Measurements from ENCODE around the gene SLC6A18.

SLC6A18 gene

GRCh38 chr5:1185629-1186350, 39.4 kb upstream of the SLC6A18 start:
- TF ChIP-seq, protein P1, sequence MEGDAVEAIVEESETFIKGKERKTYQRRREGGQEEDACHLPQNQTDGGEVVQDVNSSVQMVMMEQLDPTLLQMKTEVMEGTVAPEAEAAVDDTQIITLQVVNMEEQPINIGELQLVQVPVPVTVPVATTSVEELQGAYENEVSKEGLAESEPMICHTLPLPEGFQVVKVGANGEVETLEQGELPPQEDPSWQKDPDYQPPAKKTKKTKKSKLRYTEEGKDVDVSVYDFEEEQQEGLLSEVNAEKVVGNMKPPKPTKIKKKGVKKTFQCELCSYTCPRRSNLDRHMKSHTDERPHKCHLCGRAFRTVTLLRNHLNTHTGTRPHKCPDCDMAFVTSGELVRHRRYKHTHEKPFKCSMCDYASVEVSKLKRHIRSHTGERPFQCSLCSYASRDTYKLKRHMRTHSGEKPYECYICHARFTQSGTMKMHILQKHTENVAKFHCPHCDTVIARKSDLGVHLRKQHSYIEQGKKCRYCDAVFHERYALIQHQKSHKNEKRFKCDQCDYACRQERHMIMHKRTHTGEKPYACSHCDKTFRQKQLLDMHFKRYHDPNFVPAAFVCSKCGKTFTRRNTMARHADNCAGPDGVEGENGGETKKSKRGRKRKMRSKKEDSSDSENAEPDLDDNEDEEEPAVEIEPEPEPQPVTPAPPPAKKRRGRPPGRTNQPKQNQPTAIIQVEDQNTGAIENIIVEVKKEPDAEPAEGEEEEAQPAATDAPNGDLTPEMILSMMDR (IDR thresholded peaks at IDR 0.05) = no peak

DNA sequence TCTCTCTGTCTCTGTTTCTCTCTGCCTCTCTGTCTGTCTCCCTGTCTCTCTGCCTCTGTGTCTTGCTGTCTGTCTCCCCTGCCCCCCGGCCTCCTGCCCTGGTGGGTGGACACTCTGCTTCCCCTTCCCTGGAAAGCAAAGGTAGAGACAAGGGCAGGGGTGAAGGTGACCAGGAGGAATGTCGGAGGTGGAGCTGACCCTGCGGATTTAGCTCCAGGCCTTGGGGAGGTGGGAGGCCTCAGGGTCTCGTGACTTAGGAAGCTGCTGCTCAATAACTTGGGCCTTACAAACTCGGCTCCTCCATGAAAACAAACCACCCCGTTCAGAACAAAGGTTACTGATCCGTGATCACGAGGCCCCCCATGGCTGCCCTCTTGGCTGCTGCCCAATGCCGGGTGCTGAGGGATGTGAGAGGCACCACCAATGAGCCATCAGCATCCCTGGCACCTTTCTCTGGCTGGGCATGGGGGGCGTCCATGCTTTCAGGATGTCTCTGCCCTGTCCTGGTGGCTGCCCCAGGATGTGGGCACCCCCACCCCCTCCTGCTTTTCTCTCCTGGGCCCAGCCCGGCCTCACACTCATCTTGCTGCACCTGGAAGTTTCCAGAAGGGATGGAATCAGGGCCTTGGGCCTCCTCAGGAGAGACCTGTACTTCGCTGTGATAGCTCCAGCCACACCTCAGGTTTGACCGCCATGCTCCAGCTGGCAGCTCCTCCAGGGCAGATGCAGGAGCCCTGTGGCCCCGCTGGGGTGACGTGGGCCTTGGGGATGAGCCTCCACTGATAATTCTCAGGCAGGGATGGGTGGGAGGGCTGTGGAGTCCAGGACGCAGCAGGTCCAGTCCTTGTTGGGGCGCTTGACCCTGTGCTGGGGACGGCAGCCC, 38.6 kb upstream of the SLC6A18 start:
- no peak overlapping the region for H3K27ac ChIP-seq
- H3K9me3 ChIP-seq = no peaks in the 10 kb centered on the region
- no peaks in the 10 kb centered on the region for H3K36me3 ChIP-seq
- TF ChIP-seq, protein P1 (IDR thresholded peaks at IDR 0.05) = no peak
- H3K4me1 ChIP-seq (ENCODE audit: control insufficient read depth in 1 of 2, insufficient read depth in 1 of 2, low read depth in 1 of 2, low read length in 1 of 2) = no peaks in the 10 kb centered on the region
- peaks cover 4% of the 10 kb centered on the region for H3K27me3 ChIP-seq
- H3K4me3 ChIP-seq (ENCODE audit: low read depth in 1 of 2, low read length in 1 of 2) = no peak overlapping the region

More at GRCh38 chr5:1185629-1186350, 39.4 kb upstream of the SLC6A18 start:
- no peaks in the 10 kb centered on the region for H3K9me3 ChIP-seq
- no peaks in the 10 kb centered on the region for H3K36me3 ChIP-seq
- H3K4me1 ChIP-seq (ENCODE audit: control insufficient read depth in 1 of 2, insufficient read depth in 1 of 2, low read depth in 1 of 2, low read length in 1 of 2) = no peaks in the 10 kb centered on the region
- H3K27me3 ChIP-seq = peaks cover 1% of the 10 kb centered on the region
- no peak overlapping the region for H3K4me3 ChIP-seq (ENCODE audit: low read depth in 1 of 2, low read length in 1 of 2)
- no peak overlapping the region for H3K27ac ChIP-seq

- TF ChIP-seq, protein P1 (IDR thresholded peaks at IDR 0.05) = no peak
- H3K27me3 ChIP-seq = peaks cover 4% of the 10 kb centered on the region
Observed at GRCh38 chr5:1187234-1187949, 37.8 kb upstream of the SLC6A18 start.

GRCh38 chr5:1187950-1188334, 37.2 kb upstream of the SLC6A18 start:
- Histone ChIP-seq H3K4me1 (ENCODE audit: control insufficient read depth in 1 of 2, insufficient read depth in 1 of 2, low read depth in 1 of 2, low read length in 1 of 2) (no peaks in the 10 kb centered on the region), H3K9me3 (no peaks in the 10 kb centered on the region), H3K27me3 (peaks cover 4% of the 10 kb centered on the region), H3K36me3 (no peaks in the 10 kb centered on the region), H3K4me3 (ENCODE audit: low read depth in 1 of 2, low read length in 1 of 2) (no peak overlapping the region), H3K27ac (no peak overlapping the region)
- TF ChIP-seq, protein P1 (IDR thresholded peaks at IDR 0.05) = no peak

More at GRCh38 chr5:1187234-1187949, 37.8 kb upstream of the SLC6A18 start:
- Histone ChIP-seq H3K9me3 (no peaks in the 10 kb centered on the region), H3K4me3 (ENCODE audit: low read depth in 1 of 2, low read length in 1 of 2) (no peak overlapping the region), H3K4me1 (ENCODE audit: control insufficient read depth in 1 of 2, insufficient read depth in 1 of 2, low read depth in 1 of 2, low read length in 1 of 2) (no peaks in the 10 kb centered on the region), H3K36me3 (no peaks in the 10 kb centered on the region), H3K27ac (no peak overlapping the region)

- H3K36me3 ChIP-seq = no peaks in the 10 kb centered on the region
- no peak overlapping the region for H3K4me3 ChIP-seq (ENCODE audit: low read depth in 1 of 2, low read length in 1 of 2)
- no peaks in the 10 kb centered on the region for H3K9me3 ChIP-seq
- H3K4me1 ChIP-seq (ENCODE audit: control insufficient read depth in 1 of 2, insufficient read depth in 1 of 2, low read depth in 1 of 2, low read length in 1 of 2) = no peaks in the 10 kb centered on the region
- H3K27ac ChIP-seq = no peak overlapping the region
- TF ChIP-seq, protein P1 (IDR thresholded peaks at IDR 0.05) = no peak
- peaks cover 9% of the 10 kb centered on the region for H3K27me3 ChIP-seq
Observed at GRCh38 chr5:1188464-1188863, 36.7 kb upstream of the SLC6A18 start.
